GM12878 (cell line): ENCODE measurements around the gene SMAD1. TPM values are rescaled to one million over a fixed set of nuclear protein-coding genes. Genes with fewer than 3 reads are reported as not detected.

Experiments used
- ATAC-seq: fragments of 200-7000 bp; cut with Tn5 transposase; 3 replicates; pipeline ENCODE4 v1.9.1; 2020; ENCODE audit warnings: mild to moderate bottlenecking, moderate library complexity
- BruUV-seq: library from RNA; stranded (reverse); fragments of 400-500 nt; replicated peaks from 2 replicates; lab custom pipeline; 2021; lab: Mats Ljungman, UMichigan
- CTCF ChIA-PET: fragments of 300-600 bp; sonication (Branson Sonifier 250); formaldehyde crosslinking; extraction: SDS; loops from one replicate; lab custom pipeline; 2021; ENCODE audit warnings: inconsistent platforms; lab: Yijun Ruan, JAX
- POLR2A ChIA-PET: fragments of 350-600 bp; formaldehyde crosslinking; extraction: SDS; loops from one replicate; lab custom pipeline; 2021; ENCODE audit warnings: inconsistent platforms; lab: Charles Lee
- RAD21 ChIA-PET: fragments of 300-600 bp; sonication (Branson Sonifier 250); formaldehyde crosslinking; loops from one replicate; lab custom pipeline; 2023; ENCODE audit warnings: antibody characterized with exemption; ENCODE audit not compliant: unreplicated experiment; lab: Charles Lee
- SMC1A ChIA-PET: fragments of 300-600 bp; sonication (Branson Sonifier 250); formaldehyde crosslinking; loops from one replicate; lab custom pipeline; 2023; ENCODE audit not compliant: unreplicated experiment, uncharacterized antibody; lab: Charles Lee
- DNase-seq: peaks from one replicate; pipeline ENCODE4 v3.0.0-alpha.2; 2011; ENCODE audit warnings: low read depth, low spot score
- FAIRE-seq: peaks from 3 replicates; lab custom pipeline; 2011; peaks lifted over from hg19 to GRCh38; lab: Jason Lieb, UNC
- H2AFZ ChIP-seq: 2 replicates; pipeline ENCODE4 v1.6.0; 2011; ENCODE audit warnings: low read depth, low read length, control low read depth; ENCODE audit not compliant: control insufficient read depth
- H3K27ac ChIP-seq: 2 replicates; pipeline ENCODE4 v1.5.1; 2011; ENCODE audit warnings: control low read depth; ENCODE audit not compliant: control insufficient read depth, insufficient read depth
- H3K27me3 ChIP-seq, 2 experiments: replicated peaks in 1 of 2; 2 replicates each; pipeline versions ENCODE4 v1.6.0 to v1.6.1; 2011; ENCODE audit warnings: low read length in 1 of 2; ENCODE audit not compliant: control insufficient read depth in 2 of 2, insufficient read depth in 2 of 2
- H3K36me3 ChIP-seq, 2 experiments: 2 replicates each; pipeline ENCODE4 v1.5.1; 2011; ENCODE audit warnings: low read length in 1 of 2; ENCODE audit not compliant: control insufficient read depth in 2 of 2, insufficient read depth in 2 of 2
- H3K4me1 ChIP-seq: 2 replicates; pipeline ENCODE4 v1.6.1; 2011; ENCODE audit warnings: mild to moderate bottlenecking, low read length, moderate library complexity, mixed read lengths; ENCODE audit not compliant: control insufficient read depth, insufficient read depth
- H3K4me2 ChIP-seq: 2 replicates; pipeline ENCODE4 v1.6.0; 2011; ENCODE audit warnings: control low read depth; ENCODE audit not compliant: control insufficient read depth, insufficient read depth
- H3K4me3 ChIP-seq: fragments of 200-600 bp; sonication (generic); 2 replicates; pipeline ENCODE4 v1.5.1; 2016
- H3K79me2 ChIP-seq: 2 replicates; pipeline ENCODE4 v1.6.0; 2011; ENCODE audit warnings: low read length; ENCODE audit not compliant: control insufficient read depth, insufficient read depth
- H3K9ac ChIP-seq: 2 replicates; pipeline ENCODE4 v1.8.0; 2011; ENCODE audit warnings: low read length, control low read depth, mixed read lengths; ENCODE audit not compliant: control insufficient read depth, insufficient read depth
- H3K9me3 ChIP-seq: replicated peaks from 3 replicates; pipeline ENCODE4 v1.5.1; 2011; ENCODE audit warnings: mild to moderate bottlenecking, low read length; ENCODE audit not compliant: control insufficient read depth, insufficient read depth
- H4K20me1 ChIP-seq: 2 replicates; pipeline ENCODE4 v1.6.0; 2011; ENCODE audit not compliant: control insufficient read depth, insufficient read depth
- BRCA1 ChIP-seq: IDR thresholded peaks from 2 replicates; pipeline ENCODE4 v1.6.1; 2011; ENCODE audit warnings: low read depth, low read length, improper control_type of control experiment
- CHD2 ChIP-seq: IDR thresholded peaks from 2 replicates; pipeline ENCODE4 v1.6.1; 2011; ENCODE audit warnings: low read depth, low read length, improper control_type of control experiment, borderline replicate concordance
- CHD4 ChIP-seq: fragments of 200-600 bp; sonication (generic); IDR thresholded peaks from 2 replicates; pipeline ENCODE4 v1.6.1; 2016; ENCODE audit warnings: mild to moderate bottlenecking
- NFXL1 ChIP-seq: fragments of 450-650 bp; IDR thresholded peaks from 2 replicates; pipeline ENCODE4 v1.6.1; 2017; ENCODE audit warnings: antibody characterized with exemption, mild to moderate bottlenecking, borderline replicate concordance
- NKRF ChIP-seq: fragments of 450-650 bp; conservative IDR thresholded peaks from 2 replicates; pipeline ENCODE4 v1.6.1; 2017; ENCODE audit warnings: mild to moderate bottlenecking, moderate library complexity
- PBX3 ChIP-seq: IDR thresholded peaks from 2 replicates; pipeline ENCODE4 v1.6.1; 2011; ENCODE audit warnings: mild to moderate bottlenecking, low read depth, low read length, moderate library complexity; ENCODE audit not compliant: insufficient replicate concordance
- SIN3A ChIP-seq: IDR thresholded peaks from 2 replicates; pipeline ENCODE4 v1.6.1; 2012; ENCODE audit warnings: low read depth, low read length, improper control_type of control experiment
- SMAD5 ChIP-seq: IDR thresholded peaks from 2 replicates; pipeline ENCODE4 v1.6.1; 2016; ENCODE audit warnings: antibody characterized with exemption, low read depth
- SREBF2 ChIP-seq: IDR thresholded peaks from 2 replicates; pipeline ENCODE4 v1.6.1; 2012; ENCODE audit warnings: mild to moderate bottlenecking, low read length
- ZNF274 ChIP-seq: IDR thresholded peaks from one replicate; pipeline ENCODE4 v1.8.0; 2011; ENCODE audit not compliant: insufficient read length, insufficient read depth
- in situ Hi-C: fragments of 300-500 bp; cut with MboI; formaldehyde crosslinking; loops from 9 replicates; pipeline ENCODE4 v1.14.3; 2018; ENCODE audit warnings: mixed read lengths
- intact Hi-C: fragments of 100-400 bp; cut with micrococcal nuclease; formaldehyde crosslinking; loops from one replicate; pipeline ENCODE4 v1.14.2; 2022; ENCODE audit not compliant: unreplicated experiment
- polyA plus RNA-seq, 11 experiments: library from polyadenylated mRNA; depleted of rRNA in 4 of 11; unstranded in 6 of 11; stranded (reverse) in 5 of 11; fragments of >200 nt; fragmentation: Nextera tagmentation in 4 of 11; fragmentation: Illumina TruSeq in 1 of 11; extraction: Ambion mirVana in 4 of 11; extraction: Trizol in 1 of 11; gene quantifications; 1 replicate in 1 of 11; 2 replicates in 10 of 11; pipeline versions ENCODE4 v1.2.1 to v1.2.3, GENCODE V29; 2011 to 2016; ENCODE audit warnings: inconsistent platforms in 2 of 11, missing spikeins in 2 of 11, low read depth in 1 of 11
- total RNA-seq, 4 experiments: library from RNA; depleted of rRNA in 3 of 4; stranded (reverse); fragments of >200 nt in 3 of 4; fragmentation: Illumina TruSeq in 1 of 4; extraction: Trizol in 1 of 4; gene quantifications; 2 replicates each; pipeline versions ENCODE4 v1.2.1 to v1.2.3, GENCODE V29; 2013 to 2021
- TF ChIP-seq, protein P1 (sequence below): IDR thresholded peaks from 2 replicates; pipeline ENCODE4 v1.6.1; 2011; ENCODE audit warnings: low read depth, low read length, improper control_type of control experiment, borderline replicate concordance

SMAD1 gene
- total and polyA plus RNA-seq, 10 of the 15 experiments (the other 5 are each of a cell fraction or from before 2014, with no cell fraction given): 0.29 to 17.5 (median 13.6) TPM

DNA sequence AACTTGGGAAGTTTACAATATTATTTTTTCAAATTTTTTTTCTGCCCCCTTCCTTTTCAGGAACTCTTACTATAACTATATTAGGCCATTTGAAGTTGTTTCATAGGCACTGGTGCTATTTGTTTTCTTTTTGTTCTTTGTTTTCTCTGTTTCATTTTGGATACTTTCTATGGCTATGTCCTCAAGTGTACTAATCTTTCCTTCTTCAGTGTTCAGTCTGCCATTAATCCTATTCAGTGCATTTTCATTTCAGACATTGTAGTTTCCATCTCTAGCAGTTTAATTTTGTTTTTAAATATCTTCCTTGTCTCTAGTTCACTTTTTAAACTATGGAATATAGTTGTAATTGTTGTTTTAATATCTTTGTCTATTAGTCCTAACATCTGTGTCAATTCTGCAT lies 48.0 kb upstream of the SMAD1 start:
- ChIA-PET CTCF (no interaction called here), POLR2A (no interaction called here), SMC1A (no interaction called here), RAD21 (no interaction called here)
- no peak overlapping the region for H3K4me2 ChIP-seq
- TF ChIP-seq, protein P1, sequence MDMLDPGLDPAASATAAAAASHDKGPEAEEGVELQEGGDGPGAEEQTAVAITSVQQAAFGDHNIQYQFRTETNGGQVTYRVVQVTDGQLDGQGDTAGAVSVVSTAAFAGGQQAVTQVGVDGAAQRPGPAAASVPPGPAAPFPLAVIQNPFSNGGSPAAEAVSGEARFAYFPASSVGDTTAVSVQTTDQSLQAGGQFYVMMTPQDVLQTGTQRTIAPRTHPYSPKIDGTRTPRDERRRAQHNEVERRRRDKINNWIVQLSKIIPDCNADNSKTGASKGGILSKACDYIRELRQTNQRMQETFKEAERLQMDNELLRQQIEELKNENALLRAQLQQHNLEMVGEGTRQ: no peak
- TF ChIP-seq NKRF (no peak), SIN3A (no peak), CHD4 (no peak), CHD2 (no peak), PBX3 (no peak), SMAD5 (no peak), ZNF274 (no peak), NFXL1 (no peak), SREBF2 (no peak), BRCA1 (no peak)
- no peak overlapping the region for H3K9ac ChIP-seq
- no peak overlapping the region for H3K27ac ChIP-seq
- H2AFZ ChIP-seq: no peak overlapping the region
- in situ Hi-C loops: no loop called here
- intact Hi-C loops: no loop called here
- ATAC-seq: no peak
- H3K27me3 ChIP-seq: no peaks in the 10 kb centered on the region; a peak in 1 of 4 replicates
- no peak for FAIRE-seq
- no peak for DNase-seq
- H3K4me1 ChIP-seq: no peaks in the 10 kb centered on the region
- H3K36me3 ChIP-seq: no peaks in the 10 kb centered on the region
- no peaks in the 10 kb centered on the region for H3K79me2 ChIP-seq
- H3K9me3 ChIP-seq: peaks cover 2% of the 10 kb centered on the region; the same call in 1 of the 3 replicates
- H4K20me1 ChIP-seq: no peaks in the 10 kb centered on the region
- no TSS peak for BruUV-seq
- no peak overlapping the region for H3K4me3 ChIP-seq
